GM10847 (cell line): ENCODE results near the gene FOXO6.

Experiments
- POLR2A ChIP-seq: IDR thresholded peaks from 2 replicates; pipeline ENCODE4 v1.6.1; 2011; ENCODE audit not compliant: insufficient read length; ENCODE audit errors: extremely low read depth

Gene FOXO6

GRCh38 chr1:41341772-41342562 is 19.3 kb upstream of the FOXO6 start:
- no peak for TF ChIP-seq POLR2A

GRCh38 chr1:41342774-41343355 is 18.4 kb upstream of the FOXO6 start:
- no peak for TF ChIP-seq POLR2A

- TF ChIP-seq POLR2A: no peak
These were observed 17.2 kb upstream of the FOXO6 start for GRCh38 chr1:41343790-41344699.

- no peak for TF ChIP-seq POLR2A
These were observed 16.5 kb upstream of the FOXO6 start for GRCh38 chr1:41344708-41345159.

GRCh38 chr1:41345434-41346075 is 15.7 kb upstream of the FOXO6 start:
- no peak for TF ChIP-seq POLR2A

GRCh38 chr1:41347276-41347675 is 14.0 kb upstream of the FOXO6 start:
- no peak for TF ChIP-seq POLR2A

GRCh38 chr1:41348394-41348793 is 12.8 kb upstream of the FOXO6 start:
- no peak for TF ChIP-seq POLR2A

GRCh38 chr1:41349361-41350054 is 11.7 kb upstream of the FOXO6 start:
- TF ChIP-seq POLR2A: no peak

- TF ChIP-seq POLR2A: no peak
These were observed 11.2 kb upstream of the FOXO6 start for GRCh38 chr1:41350055-41350378.

GRCh38 chr1:41351262-41352151 is 9.7 kb upstream of the FOXO6 start:
- TF ChIP-seq POLR2A: no peak

GRCh38 chr1:41353744-41354143 is 7.5 kb upstream of the FOXO6 start:
- TF ChIP-seq POLR2A: no peak

GRCh38 chr1:41354956-41355355 is 6.3 kb upstream of the FOXO6 start:
- TF ChIP-seq POLR2A: no peak

- TF ChIP-seq POLR2A: no peak
These were observed 5.9 kb upstream of the FOXO6 start for GRCh38 chr1:41355356-41355755.

- TF ChIP-seq POLR2A: no peak
These were observed 5.5 kb upstream of the FOXO6 start for GRCh38 chr1:41355761-41356160.
